HCT116 (cell line): ENCODE measurements around the gene CADPS. TPM values are rescaled to one million over a fixed set of nuclear protein-coding genes. Genes with fewer than 3 reads are reported as not detected.

Source experiments
- ATAC-seq: fragments of 200-7000 bp; cut with Tn5 transposase; 2 replicates; pipeline ENCODE4 v1.9.1; 2020; ENCODE audit warnings: mild to moderate bottlenecking, moderate library complexity
- BruUV-seq: library from RNA; stranded (reverse); fragments of 400-500 nt; replicated peaks from 2 replicates; lab custom pipeline; 2021; lab: Mats Ljungman, UMichigan
- CTCF ChIA-PET: fragments of 300-600 bp; sonication (Branson Sonifier 250); formaldehyde crosslinking; loops from one replicate; lab custom pipeline; 2021; ENCODE audit warnings: antibody characterized with exemption; lab: Charles Lee
- POLR2A ChIA-PET: fragments of 300-600, 350-600 bp; sonication (Branson Sonifier 250); formaldehyde crosslinking; loops from one replicate; lab custom pipeline; 2021; ENCODE audit warnings: antibody characterized with exemption; lab: Charles Lee
- RAD21 ChIA-PET, 2 experiments: fragments of 300-600 bp; sonication (Branson Sonifier 250); formaldehyde crosslinking; loops; one replicate each; lab custom pipeline; 2023; ENCODE audit warnings: low total read pairs in 2 of 2; ENCODE audit not compliant: uncharacterized antibody in 2 of 2, unreplicated experiment in 2 of 2, low non-redundant PET in 1 of 2; lab: Charles Lee
- DNase-seq: peaks from one replicate; pipeline ENCODE4 v3.0.0-alpha.2; 2010; ENCODE audit warnings: low read depth, low spot score
- H2AFZ ChIP-seq: fragments of 200-600 bp; shearing (Covaris generic), sonication (generic); 2 replicates; pipeline ENCODE4 v1.6.1; 2017; ENCODE audit warnings: low read depth, mixed run types, mixed read lengths, antibody characterized with exemption, low read length; ENCODE audit not compliant: poor library complexity, severe bottlenecking
- H3K27ac ChIP-seq: 2 replicates; pipeline ENCODE4 v1.5.1; 2012; ENCODE audit warnings: low read depth, low read length
- H3K27me3 ChIP-seq: fragments of 200-600 bp; sonication (generic); 2 replicates; pipeline ENCODE4 v1.6.1; 2016; ENCODE audit warnings: mixed run types, low read length, mixed read lengths; ENCODE audit not compliant: insufficient read depth
- H3K36me3 ChIP-seq, 2 experiments: fragments of 200-500 bp in 1 of 2; fragments of 200-600 bp in 1 of 2; sonication (Bioruptor generic) in 1 of 2; sonication (generic) in 1 of 2; 2 replicates each; pipeline versions ENCODE4 v1.5.1 to v1.6.1; 2014 to 2016; ENCODE audit warnings: low read length in 2 of 2, inconsistent platforms in 1 of 2, mixed read lengths in 1 of 2, mixed run types in 1 of 2; ENCODE audit not compliant: insufficient read depth in 2 of 2, control insufficient read depth in 1 of 2
- H3K4me1 ChIP-seq, 2 experiments: fragments of 200-600 bp in 1 of 2; sonication (generic) in 1 of 2; 2 replicates each; pipeline versions ENCODE4 v1.5.1 to v1.6.1; 2012 to 2017; ENCODE audit warnings: low read length in 2 of 2, inconsistent platforms in 1 of 2, mild to moderate bottlenecking in 1 of 2, mixed read lengths in 1 of 2, mixed run types in 1 of 2, moderate library complexity in 1 of 2; ENCODE audit not compliant: insufficient read depth in 2 of 2, control insufficient read depth in 1 of 2
- H3K4me2 ChIP-seq: fragments of 200-600 bp; sonication (generic); 2 replicates; pipeline ENCODE4 v1.6.1; 2017; ENCODE audit warnings: mixed run types, low read length, mixed read lengths
- H3K4me3 ChIP-seq, 2 experiments: fragments of 200-600 bp in 1 of 2; sonication (generic) in 1 of 2; replicated peaks in 1 of 2; 2 replicates each; pipeline ENCODE4 v1.5.1; 2011 to 2016; ENCODE audit warnings: low read length in 2 of 2, control low read depth in 1 of 2, low read depth in 1 of 2, mild to moderate bottlenecking in 1 of 2, mixed read lengths in 1 of 2, mixed run types in 1 of 2
- H3K79me2 ChIP-seq: fragments of 200-600 bp; sonication (generic); 2 replicates; pipeline ENCODE4 v1.6.1; 2017; ENCODE audit warnings: mild to moderate bottlenecking, mixed run types, low read length, moderate library complexity, mixed read lengths; ENCODE audit not compliant: insufficient read depth
- H3K9ac ChIP-seq: fragments of 200-600 bp; sonication (generic); 2 replicates; pipeline ENCODE4 v1.6.1; 2016; ENCODE audit warnings: low read length, mixed read lengths
- H3K9me2 ChIP-seq: fragments of 200-600 bp; sonication (generic), shearing (Covaris generic); 2 replicates; pipeline ENCODE4 v1.6.1; 2017; ENCODE audit warnings: mixed run types, mild to moderate bottlenecking, moderate library complexity; ENCODE audit not compliant: insufficient read depth
- H3K9me3 ChIP-seq, 2 experiments: fragments of 200-500 bp in 1 of 2; fragments of 200-600 bp in 1 of 2; sonication (Bioruptor generic) in 1 of 2; sonication (generic) in 1 of 2; 2 replicates each; pipeline ENCODE4 v1.6.1; 2014 to 2017; ENCODE audit warnings: low read length in 2 of 2, mixed read lengths in 2 of 2, inconsistent platforms in 1 of 2, low read depth in 1 of 2, mild to moderate bottlenecking in 1 of 2, mixed run types in 1 of 2, moderate library complexity in 1 of 2; ENCODE audit not compliant: control insufficient read depth in 1 of 2, insufficient read depth in 1 of 2
- H4K20me1 ChIP-seq: fragments of 200-600 bp; sonication (generic), shearing (Covaris generic); 2 replicates; pipeline ENCODE4 v1.6.1; 2017; ENCODE audit warnings: mixed run types, mild to moderate bottlenecking, moderate library complexity; ENCODE audit not compliant: insufficient read depth
- EGR1 ChIP-seq: IDR thresholded peaks from 2 replicates; pipeline ENCODE4 v1.6.1; 2012; ENCODE audit warnings: low read depth
- ELF1 ChIP-seq: IDR thresholded peaks from 2 replicates; pipeline ENCODE4 v1.6.1; 2012; ENCODE audit warnings: low read depth, borderline replicate concordance
- POLR2AphosphoS5 ChIP-seq: IDR thresholded peaks from 2 replicates; pipeline ENCODE4 v1.6.1; 2011; ENCODE audit warnings: mild to moderate bottlenecking, low read depth, low read length, moderate library complexity
- RAD21 ChIP-seq: IDR thresholded peaks from 2 replicates; pipeline ENCODE4 v1.6.1; 2012; ENCODE audit warnings: low read depth, mild to moderate bottlenecking
- SP1 ChIP-seq: IDR thresholded peaks from 2 replicates; pipeline ENCODE4 v1.6.1; 2012; ENCODE audit warnings: low read depth
- ZFX ChIP-seq: fragments of 450-650 bp; IDR thresholded peaks from 2 replicates; pipeline ENCODE4 v1.6.1; 2017
- intact Hi-C: fragments of 100-400 bp; cut with micrococcal nuclease; formaldehyde crosslinking; loops from 2 replicates; pipeline ENCODE4 v1.10.0; 2022
- total RNA-seq: library from RNA; stranded (reverse); gene quantifications from one replicate; pipeline ENCODE4 v1.2.1, GENCODE V29; 2021; ENCODE audit not compliant: unreplicated experiment
- TF ChIP-seq, protein P1 (sequence below): IDR thresholded peaks from 2 replicates; pipeline ENCODE4 v1.6.1; 2011; ENCODE audit warnings: mild to moderate bottlenecking, low read length, moderate library complexity; ENCODE audit not compliant: insufficient replicate concordance; ENCODE audit errors: extremely low read depth
- TF ChIP-seq, protein P2 (sequence below), 3 experiments: fragments of 200-600 bp in 1 of 3; sonication (generic) in 1 of 3; IDR thresholded peaks in 2 of 3; conservative IDR thresholded peaks in 1 of 3; 2 replicates each; pipeline ENCODE4 v1.5.1; 2012 to 2017; ENCODE audit warnings: low read depth in 2 of 3, low read length in 2 of 3, antibody characterized with exemption in 1 of 3, borderline replicate concordance in 1 of 3, control low read depth in 1 of 3, mild to moderate bottlenecking in 1 of 3, mixed read lengths in 1 of 3, mixed run types in 1 of 3, moderate library complexity in 1 of 3; ENCODE audit not compliant: insufficient read depth in 1 of 3
- TF ChIP-seq, protein P3 (sequence below): IDR thresholded peaks from 2 replicates; pipeline ENCODE4 v1.6.1; 2012

The CADPS gene
- total RNA-seq, 1 experiment from 2014 or later: not detected

DNA sequence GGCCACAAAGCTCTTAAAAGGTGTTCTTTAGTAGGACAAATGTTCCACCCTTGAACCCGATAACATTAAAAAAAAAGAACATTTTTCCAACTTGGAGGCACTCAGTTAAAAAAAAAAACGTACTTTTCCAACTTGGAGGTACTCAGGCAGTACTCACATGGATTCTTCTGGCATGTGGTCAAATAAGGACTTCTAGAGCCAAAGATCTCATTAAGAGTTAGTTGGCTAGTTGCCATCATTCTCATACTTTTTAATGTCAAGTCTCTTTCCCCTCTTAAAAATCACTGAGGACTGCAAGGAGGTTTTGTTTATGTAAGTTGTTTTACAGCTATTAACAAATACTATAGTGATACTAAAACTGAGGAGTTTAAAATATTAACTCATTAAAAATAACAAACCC lies 101.0 kb downstream of the CADPS start (continued):
- TF ChIP-seq EGR1: no peak
- no peak for TF ChIP-seq RAD21
- TF ChIP-seq ELF1: no peak

DNA sequence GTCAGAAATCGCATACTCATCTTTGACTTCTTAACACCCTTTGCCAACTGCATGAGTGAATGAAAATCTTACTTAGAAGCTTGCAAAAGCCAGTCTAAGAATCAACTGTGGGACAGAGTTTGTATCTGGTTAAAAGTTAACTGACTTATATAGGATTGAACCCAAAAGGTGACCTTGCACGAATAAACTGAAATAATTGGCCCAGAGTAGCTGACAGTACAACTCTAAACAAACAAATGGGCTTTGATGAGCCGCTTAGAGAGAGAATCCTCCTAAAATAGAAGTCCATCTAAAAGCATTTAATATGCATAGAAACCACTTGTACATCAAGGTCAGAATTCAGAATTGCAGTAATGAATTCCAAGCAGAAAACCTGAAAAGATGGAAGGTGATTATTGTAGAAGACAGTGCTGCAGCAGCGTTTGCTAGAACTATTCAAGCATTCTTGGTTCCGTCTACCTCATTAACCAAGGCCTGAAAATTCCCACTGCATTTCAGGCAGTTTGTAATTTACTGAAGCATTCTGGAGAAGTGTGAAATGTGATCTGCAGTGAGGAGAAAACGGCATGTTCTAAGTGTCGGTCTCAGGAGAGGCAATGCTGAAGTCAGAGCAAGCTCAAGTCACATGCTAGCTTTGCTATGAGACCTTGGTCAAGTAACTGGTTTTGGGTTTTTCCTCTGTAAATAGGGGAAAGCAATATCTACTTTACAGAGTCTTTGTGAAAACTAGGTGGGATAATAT lies 103.7 kb downstream of the CADPS start:
- Histone ChIP-seq H3K4me2 (no peak overlapping the region), H4K20me1 (no peaks in the 10 kb centered on the region), H2AFZ (no peak overlapping the region), H3K79me2 (no peaks in the 10 kb centered on the region), H3K36me3 (no peaks in the 10 kb centered on the region), H3K4me3 (no peak overlapping the region), H3K9me2 (no peaks in the 10 kb centered on the region), H3K27me3 (peaks cover 6% of the 10 kb centered on the region), H3K9me3 (no peaks in the 10 kb centered on the region), H3K4me1 (no peaks in the 10 kb centered on the region), H3K27ac (no peak overlapping the region), H3K9ac (no peak overlapping the region)
- BruUV-seq: no TSS peak
- intact Hi-C loops: no loop called here
- CTCF ChIA-PET: no interaction called here
- DNase-seq (no peak), ATAC-seq (no peak)
- POLR2A ChIA-PET: interaction anchor here (0.6 kb wide), 1 partner anchor 14 kb away, joined by 3 read pairs; no protein-coding TSS in a partner anchor
- TF ChIP-seq ELF1 (no peak), POLR2AphosphoS5 (no peak), ZFX (no peak), SP1 (no peak)
- TF ChIP-seq, protein P1, sequence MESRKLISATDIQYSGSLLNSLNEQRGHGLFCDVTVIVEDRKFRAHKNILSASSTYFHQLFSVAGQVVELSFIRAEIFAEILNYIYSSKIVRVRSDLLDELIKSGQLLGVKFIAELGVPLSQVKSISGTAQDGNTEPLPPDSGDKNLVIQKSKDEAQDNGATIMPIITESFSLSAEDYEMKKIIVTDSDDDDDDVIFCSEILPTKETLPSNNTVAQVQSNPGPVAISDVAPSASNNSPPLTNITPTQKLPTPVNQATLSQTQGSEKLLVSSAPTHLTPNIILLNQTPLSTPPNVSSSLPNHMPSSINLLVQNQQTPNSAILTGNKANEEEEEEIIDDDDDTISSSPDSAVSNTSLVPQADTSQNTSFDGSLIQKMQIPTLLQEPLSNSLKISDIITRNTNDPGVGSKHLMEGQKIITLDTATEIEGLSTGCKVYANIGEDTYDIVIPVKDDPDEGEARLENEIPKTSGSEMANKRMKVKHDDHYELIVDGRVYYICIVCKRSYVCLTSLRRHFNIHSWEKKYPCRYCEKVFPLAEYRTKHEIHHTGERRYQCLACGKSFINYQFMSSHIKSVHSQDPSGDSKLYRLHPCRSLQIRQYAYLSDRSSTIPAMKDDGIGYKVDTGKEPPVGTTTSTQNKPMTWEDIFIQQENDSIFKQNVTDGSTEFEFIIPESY: no peak
- TF ChIP-seq, protein P2, sequence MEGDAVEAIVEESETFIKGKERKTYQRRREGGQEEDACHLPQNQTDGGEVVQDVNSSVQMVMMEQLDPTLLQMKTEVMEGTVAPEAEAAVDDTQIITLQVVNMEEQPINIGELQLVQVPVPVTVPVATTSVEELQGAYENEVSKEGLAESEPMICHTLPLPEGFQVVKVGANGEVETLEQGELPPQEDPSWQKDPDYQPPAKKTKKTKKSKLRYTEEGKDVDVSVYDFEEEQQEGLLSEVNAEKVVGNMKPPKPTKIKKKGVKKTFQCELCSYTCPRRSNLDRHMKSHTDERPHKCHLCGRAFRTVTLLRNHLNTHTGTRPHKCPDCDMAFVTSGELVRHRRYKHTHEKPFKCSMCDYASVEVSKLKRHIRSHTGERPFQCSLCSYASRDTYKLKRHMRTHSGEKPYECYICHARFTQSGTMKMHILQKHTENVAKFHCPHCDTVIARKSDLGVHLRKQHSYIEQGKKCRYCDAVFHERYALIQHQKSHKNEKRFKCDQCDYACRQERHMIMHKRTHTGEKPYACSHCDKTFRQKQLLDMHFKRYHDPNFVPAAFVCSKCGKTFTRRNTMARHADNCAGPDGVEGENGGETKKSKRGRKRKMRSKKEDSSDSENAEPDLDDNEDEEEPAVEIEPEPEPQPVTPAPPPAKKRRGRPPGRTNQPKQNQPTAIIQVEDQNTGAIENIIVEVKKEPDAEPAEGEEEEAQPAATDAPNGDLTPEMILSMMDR (IDR thresholded peaks at IDR 0.05 in 2 of 3, conservative IDR thresholded peaks at IDR 0.05 in 1 of 3; ENCODE audit: borderline replicate concordance in 1 of 3, insufficient read depth in 1 of 3, low read depth in 2 of 3, low read length in 2 of 3): no peak
- TF ChIP-seq, protein P3, sequence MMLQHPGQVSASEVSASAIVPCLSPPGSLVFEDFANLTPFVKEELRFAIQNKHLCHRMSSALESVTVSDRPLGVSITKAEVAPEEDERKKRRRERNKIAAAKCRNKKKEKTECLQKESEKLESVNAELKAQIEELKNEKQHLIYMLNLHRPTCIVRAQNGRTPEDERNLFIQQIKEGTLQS: no peak
- RAD21 ChIA-PET: no interaction called here
